ENCODE measurements around the gene MAST3.

DNA sequence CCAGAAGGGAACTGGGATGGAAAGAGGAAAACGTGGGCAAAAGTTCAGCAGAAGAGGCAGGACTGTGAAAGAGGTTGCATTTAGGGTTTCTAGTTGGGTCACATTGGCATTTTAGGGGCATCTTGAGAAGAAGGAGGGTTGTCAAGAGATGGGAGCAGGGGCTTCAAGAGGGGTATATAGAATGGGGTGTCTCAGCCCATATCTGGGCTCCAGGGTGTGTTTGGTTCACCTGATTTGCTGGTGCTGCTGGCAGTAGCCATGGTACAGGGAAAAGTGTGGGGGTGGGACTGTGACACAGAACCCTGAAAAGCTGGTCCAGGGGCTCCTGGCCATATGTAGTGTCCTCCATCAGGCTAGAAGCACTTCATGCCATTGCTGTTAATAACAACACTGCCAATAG lies 22.5 kb downstream of the MAST3 start:
- TF ChIP-seq CTCF (IDR thresholded peaks at IDR 0.05; ENCODE audit: low read depth, low read length): no peak
- TF ChIP-seq POLR2A (IDR thresholded peaks at IDR 0.05; ENCODE audit: extremely low read depth, insufficient read length): no peak

Data from NB4 (cell line).